ENCODE measurements around the gene PITPNC1. TPM values are rescaled to one million over a fixed set of nuclear protein-coding genes. Genes with fewer than 3 reads are reported as not detected.

The PITPNC1 gene
- total RNA-seq, 4 donors from 2014 or later: 7.6 to 30.1 (median 15.1) TPM

- peak overlapping the region in 3 of 4 donors; percentile 17 to 64 (median 59) for H3K27ac ChIP-seq
- WGBS, 2 donors (ENCODE audit: low coverage in 1 of 2): 36 to 50% methylated on average over 4 to 5 of the region's 6 CpGs
- no peak for TF ChIP-seq POLR2A (IDR thresholded peaks at IDR 0.05)
- peak; percentile 62 for TF ChIP-seq POLR2AphosphoS5 (IDR thresholded peaks at IDR 0.05)
- TF ChIP-seq EP300 (IDR thresholded peaks at IDR 0.05): no peak
These were observed 205.6 kb downstream of the PITPNC1 start for GRCh38 chr17:67582673-67583081.

DNA sequence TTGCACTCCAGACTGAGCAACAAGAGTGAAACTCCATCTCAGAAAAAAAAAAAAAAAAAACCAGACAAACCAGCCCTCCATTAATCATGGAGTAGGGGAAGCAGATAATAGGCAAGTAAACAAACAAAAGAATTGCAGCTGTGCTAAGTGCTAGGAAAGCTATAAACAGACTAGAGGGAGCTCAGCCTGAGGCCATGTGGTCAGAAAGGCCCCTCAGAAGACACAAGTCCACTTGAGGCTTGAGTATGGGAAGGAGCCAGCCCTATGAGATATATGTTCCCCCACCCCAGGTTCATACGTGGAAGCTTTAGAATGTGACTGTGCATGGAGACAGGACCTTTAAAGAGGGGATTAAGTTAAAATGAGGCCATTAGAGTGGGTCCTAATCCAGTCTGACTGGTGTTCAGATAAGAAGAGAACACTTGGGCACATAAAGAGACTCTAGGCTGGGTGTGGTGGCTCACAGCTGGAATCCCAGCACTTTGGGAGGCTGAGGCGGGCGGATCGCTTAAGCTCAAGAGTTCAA is 208.1 kb downstream of the PITPNC1 start:
- TF ChIP-seq POLR2A (IDR thresholded peaks at IDR 0.05) (no peak), POLR2AphosphoS5 (IDR thresholded peaks at IDR 0.05) (no peak), EP300 (IDR thresholded peaks at IDR 0.05) (no peak)
- TF ChIP-seq, protein P1, sequence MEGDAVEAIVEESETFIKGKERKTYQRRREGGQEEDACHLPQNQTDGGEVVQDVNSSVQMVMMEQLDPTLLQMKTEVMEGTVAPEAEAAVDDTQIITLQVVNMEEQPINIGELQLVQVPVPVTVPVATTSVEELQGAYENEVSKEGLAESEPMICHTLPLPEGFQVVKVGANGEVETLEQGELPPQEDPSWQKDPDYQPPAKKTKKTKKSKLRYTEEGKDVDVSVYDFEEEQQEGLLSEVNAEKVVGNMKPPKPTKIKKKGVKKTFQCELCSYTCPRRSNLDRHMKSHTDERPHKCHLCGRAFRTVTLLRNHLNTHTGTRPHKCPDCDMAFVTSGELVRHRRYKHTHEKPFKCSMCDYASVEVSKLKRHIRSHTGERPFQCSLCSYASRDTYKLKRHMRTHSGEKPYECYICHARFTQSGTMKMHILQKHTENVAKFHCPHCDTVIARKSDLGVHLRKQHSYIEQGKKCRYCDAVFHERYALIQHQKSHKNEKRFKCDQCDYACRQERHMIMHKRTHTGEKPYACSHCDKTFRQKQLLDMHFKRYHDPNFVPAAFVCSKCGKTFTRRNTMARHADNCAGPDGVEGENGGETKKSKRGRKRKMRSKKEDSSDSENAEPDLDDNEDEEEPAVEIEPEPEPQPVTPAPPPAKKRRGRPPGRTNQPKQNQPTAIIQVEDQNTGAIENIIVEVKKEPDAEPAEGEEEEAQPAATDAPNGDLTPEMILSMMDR (IDR thresholded peaks at IDR 0.05): no peak
- Histone ChIP-seq H3K4me1 (peaks cover 0 to 15% (median 0%) of the 10 kb centered on the region in 3 donors), H3K27ac (no peak overlapping the region), H3K4me3 (no peak overlapping the region), H3K27me3 (no peaks in the 10 kb centered on the region), H3K36me3 (no peaks in the 10 kb centered on the region), H3K9me3 (no peaks in the 10 kb centered on the region)
- ATAC-seq: no peak
- WGBS, 2 donors (ENCODE audit: low coverage in 1 of 2): 80 to 82% methylated on average over 1 to 4 of the region's 4 CpGs

More at GRCh38 chr17:67582673-67583081, 205.6 kb downstream of the PITPNC1 start:
- Histone ChIP-seq H3K4me3 (no peak overlapping the region), H3K4me1 (peaks cover 0 to 15% (median 0%) of the 10 kb centered on the region in 3 donors), H3K36me3 (peaks cover 0 to 14% of the 10 kb centered on the region in 2 donors), H3K27me3 (no peaks in the 10 kb centered on the region), H3K9me3 (no peaks in the 10 kb centered on the region)
- no peak for ATAC-seq

DNA sequence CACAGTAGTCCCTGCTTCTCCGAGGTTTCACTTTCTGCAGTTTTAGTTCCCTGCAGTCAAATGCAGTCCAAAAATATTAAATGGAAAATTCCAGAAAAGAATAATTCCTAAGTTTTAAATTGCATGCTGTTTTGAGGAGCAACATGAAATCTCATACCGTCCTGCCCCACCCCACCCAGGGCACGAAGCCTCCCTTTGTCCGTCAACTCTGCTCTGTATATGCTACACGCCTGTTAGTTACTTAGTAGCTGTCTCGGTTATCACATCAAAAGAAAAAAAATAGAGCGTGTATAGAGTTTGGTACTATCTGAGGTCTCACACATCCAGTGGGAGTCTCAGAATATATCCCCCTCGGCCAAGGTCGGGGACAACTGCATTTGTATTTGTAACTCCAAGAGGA is 211.2 kb downstream of the PITPNC1 start:
- Histone ChIP-seq H3K36me3 (no peaks in the 10 kb centered on the region), H3K27ac (no peak overlapping the region), H3K4me1 (peaks cover 0 to under 1% (median 0%) of the 10 kb centered on the region in 3 donors), H3K27me3 (no peaks in the 10 kb centered on the region), H3K9me3 (no peaks in the 10 kb centered on the region), H3K4me3 (no peak overlapping the region)
- TF ChIP-seq POLR2A (IDR thresholded peaks at IDR 0.05) (no peak), POLR2AphosphoS5 (IDR thresholded peaks at IDR 0.05) (no peak), EP300 (IDR thresholded peaks at IDR 0.05) (no peak)
- TF ChIP-seq, protein P1 (IDR thresholded peaks at IDR 0.05): no peak
- 72 to 90% methylated on average over 8 to 9 of the region's 9 CpGs for WGBS, 2 donors (ENCODE audit: low coverage in 1 of 2)
- ATAC-seq: no peak

- H3K4me3 ChIP-seq: no peak overlapping the region
- peaks cover 0 to 5% of the 10 kb centered on the region in 2 donors for H3K36me3 ChIP-seq
- H3K27ac ChIP-seq: no peak overlapping the region
- WGBS, 2 donors (ENCODE audit: low coverage in 1 of 2): 84 to 92% methylated on average over 4 to 7 of the region's 7 CpGs
- H3K4me1 ChIP-seq: no peaks in the 10 kb centered on the region
- H3K27me3 ChIP-seq: no peaks in the 10 kb centered on the region
- ATAC-seq: no peak
- no peaks in the 10 kb centered on the region for H3K9me3 ChIP-seq
- TF ChIP-seq EP300 (IDR thresholded peaks at IDR 0.05) (no peak), POLR2AphosphoS5 (IDR thresholded peaks at IDR 0.05) (no peak), POLR2A (IDR thresholded peaks at IDR 0.05) (no peak)
- TF ChIP-seq, protein P1 (IDR thresholded peaks at IDR 0.05): no peak
These were observed 217.2 kb downstream of the PITPNC1 start for GRCh38 chr17:67594115-67594880.

DNA sequence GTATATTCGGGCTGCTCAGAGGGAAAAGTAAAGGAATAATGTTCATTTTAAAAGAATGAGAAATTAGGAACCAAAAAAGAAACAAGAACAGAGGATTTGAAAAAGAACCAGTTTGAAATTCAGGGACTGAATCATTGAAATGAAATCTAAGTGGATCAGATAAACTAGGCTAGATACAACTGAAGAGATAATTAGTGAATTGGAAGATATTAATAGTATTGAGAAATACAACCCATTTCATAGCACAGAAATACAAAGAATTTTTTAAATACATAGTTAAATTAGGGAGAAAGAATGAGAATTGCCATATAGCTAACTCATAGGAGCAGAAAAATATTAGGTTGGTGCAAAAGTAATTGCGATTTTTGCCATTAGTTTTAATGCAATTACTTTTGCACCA is 223.3 kb downstream of the PITPNC1 start:
- no peak for ATAC-seq
- Histone ChIP-seq H3K27me3 (no peaks in the 10 kb centered on the region), H3K4me3 (no peak overlapping the region), H3K27ac (no peak overlapping the region), H3K4me1 (peaks cover 0 to 28% (median 0%) of the 10 kb centered on the region in 3 donors), H3K36me3 (no peaks in the 10 kb centered on the region), H3K9me3 (no peaks in the 10 kb centered on the region)
- 87 to 92% methylated on average over 1 to 2 of the region's 2 CpGs for WGBS, 2 donors (ENCODE audit: low coverage in 1 of 2)
- TF ChIP-seq EP300 (IDR thresholded peaks at IDR 0.05) (no peak), POLR2A (IDR thresholded peaks at IDR 0.05) (no peak), POLR2AphosphoS5 (IDR thresholded peaks at IDR 0.05) (no peak)
- TF ChIP-seq, protein P1 (IDR thresholded peaks at IDR 0.05): no peak

Measured in gastroesophageal sphincter (tissue), 4 donors.